Measurements from ENCODE around the gene SS18L1. TPM values are rescaled to one million over a fixed set of nuclear protein-coding genes. Genes with fewer than 3 reads are reported as not detected.

SS18L1 gene
- total RNA-seq, 4 donors from 2014 or later: 6.8 to 12.3 (median 11.1) TPM

DNA sequence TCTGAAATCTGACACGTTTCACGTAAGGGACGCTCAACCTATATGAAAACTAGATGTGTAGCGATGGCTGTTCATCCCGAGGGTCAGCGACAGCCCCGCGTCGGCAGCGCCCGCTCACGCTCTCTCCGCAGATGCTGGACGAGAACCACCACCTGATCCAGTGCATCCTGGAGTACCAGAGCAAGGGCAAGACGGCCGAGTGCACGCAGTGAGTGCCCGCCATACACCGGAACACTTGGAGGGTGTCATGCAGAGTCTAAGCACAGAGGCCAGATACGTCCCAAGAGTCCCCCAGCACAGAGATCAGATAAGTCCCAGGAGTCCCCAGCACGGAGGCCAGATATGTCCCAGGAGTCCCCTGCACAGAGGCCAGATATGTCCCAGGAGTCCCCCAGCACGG, 15.0 kb downstream of the SS18L1 start:
- H3K27ac ChIP-seq: no peak overlapping the region
- WGBS, 2 donors (ENCODE audit: low coverage in 1 of 2): 82 to 90% methylated on average over 3 to 13 of the region's 22 CpGs
- no peak for ATAC-seq
- H3K4me1 ChIP-seq: peaks cover 0 to 17% (median 0%) of the 10 kb centered on the region in 3 donors
- H3K36me3 ChIP-seq: peaks cover 0 to 76% of the 10 kb centered on the region in 2 donors
- TF ChIP-seq EP300 (IDR thresholded peaks at IDR 0.05): no peak
- TF ChIP-seq, protein P1, sequence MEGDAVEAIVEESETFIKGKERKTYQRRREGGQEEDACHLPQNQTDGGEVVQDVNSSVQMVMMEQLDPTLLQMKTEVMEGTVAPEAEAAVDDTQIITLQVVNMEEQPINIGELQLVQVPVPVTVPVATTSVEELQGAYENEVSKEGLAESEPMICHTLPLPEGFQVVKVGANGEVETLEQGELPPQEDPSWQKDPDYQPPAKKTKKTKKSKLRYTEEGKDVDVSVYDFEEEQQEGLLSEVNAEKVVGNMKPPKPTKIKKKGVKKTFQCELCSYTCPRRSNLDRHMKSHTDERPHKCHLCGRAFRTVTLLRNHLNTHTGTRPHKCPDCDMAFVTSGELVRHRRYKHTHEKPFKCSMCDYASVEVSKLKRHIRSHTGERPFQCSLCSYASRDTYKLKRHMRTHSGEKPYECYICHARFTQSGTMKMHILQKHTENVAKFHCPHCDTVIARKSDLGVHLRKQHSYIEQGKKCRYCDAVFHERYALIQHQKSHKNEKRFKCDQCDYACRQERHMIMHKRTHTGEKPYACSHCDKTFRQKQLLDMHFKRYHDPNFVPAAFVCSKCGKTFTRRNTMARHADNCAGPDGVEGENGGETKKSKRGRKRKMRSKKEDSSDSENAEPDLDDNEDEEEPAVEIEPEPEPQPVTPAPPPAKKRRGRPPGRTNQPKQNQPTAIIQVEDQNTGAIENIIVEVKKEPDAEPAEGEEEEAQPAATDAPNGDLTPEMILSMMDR (IDR thresholded peaks at IDR 0.05): no peak
- no peak for TF ChIP-seq POLR2A (IDR thresholded peaks at IDR 0.05)
- TF ChIP-seq POLR2AphosphoS5 (IDR thresholded peaks at IDR 0.05): no peak
- H3K27me3 ChIP-seq: no peaks in the 10 kb centered on the region
- no peak overlapping the region for H3K4me3 ChIP-seq
- no peaks in the 10 kb centered on the region for H3K9me3 ChIP-seq

DNA sequence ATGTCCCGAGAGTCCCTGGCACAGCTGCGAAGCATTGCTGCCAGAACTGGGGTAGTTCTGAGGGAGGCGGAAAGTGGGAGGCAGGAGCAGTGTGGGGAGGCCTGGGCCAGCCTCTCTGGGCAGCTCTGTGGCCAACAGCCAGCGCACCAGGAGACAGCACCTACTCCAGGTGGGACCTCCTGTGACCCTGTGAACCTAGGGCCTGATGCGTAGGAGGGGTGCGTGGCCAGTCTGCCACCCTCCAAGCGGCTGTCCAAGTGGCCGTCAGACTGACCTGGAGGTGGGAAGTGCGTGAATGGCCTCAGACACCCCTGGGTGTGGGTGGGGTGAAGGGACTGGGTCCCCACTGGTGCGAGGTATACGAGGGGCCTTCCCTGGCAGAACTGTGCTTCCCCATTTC, 15.5 kb downstream of the SS18L1 start:
- 79% methylated on average over 2 of the region's 11 CpGs; no CpG with 5 or more reads in 1 of the 2 donors for WGBS, 2 donors (ENCODE audit: low coverage in 1 of 2)

DNA sequence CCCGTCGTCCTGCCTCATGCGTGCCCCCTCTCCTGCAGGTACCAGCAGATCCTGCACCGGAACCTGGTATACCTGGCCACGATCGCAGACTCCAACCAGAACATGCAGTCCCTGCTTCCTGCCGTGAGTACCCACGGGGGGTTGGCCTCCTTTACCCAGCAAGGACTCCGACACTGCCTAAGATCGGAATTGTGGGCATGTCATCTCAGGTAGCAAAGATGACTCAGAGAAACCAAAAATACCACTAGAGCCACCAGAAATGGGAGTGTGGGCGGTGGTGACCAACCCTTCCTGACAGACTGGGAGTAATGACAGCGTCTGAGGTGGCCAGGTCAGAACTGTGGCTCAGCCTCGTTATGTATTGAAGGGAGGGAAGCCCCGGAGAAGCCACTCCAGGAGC, 16.3 kb downstream of the SS18L1 start:
- no peak overlapping the region for H3K4me3 ChIP-seq
- peaks cover 0 to 79% of the 10 kb centered on the region in 2 donors for H3K36me3 ChIP-seq
- no peak for ATAC-seq
- no peak for TF ChIP-seq POLR2A (IDR thresholded peaks at IDR 0.05)
- TF ChIP-seq EP300 (IDR thresholded peaks at IDR 0.05): no peak
- TF ChIP-seq POLR2AphosphoS5 (IDR thresholded peaks at IDR 0.05): no peak
- TF ChIP-seq, protein P1 (IDR thresholded peaks at IDR 0.05): no peak
- no peak overlapping the region for H3K27ac ChIP-seq
- WGBS, 2 donors (ENCODE audit: low coverage in 1 of 2): no CpG with 5 or more reads among the region's 14 CpGs
- H3K4me1 ChIP-seq: peaks cover 0 to 17% (median 0%) of the 10 kb centered on the region in 3 donors
- no peaks in the 10 kb centered on the region for H3K27me3 ChIP-seq
- no peaks in the 10 kb centered on the region for H3K9me3 ChIP-seq

More for the DNA sequence above, 15.5 kb downstream of the SS18L1 start:
- no peak overlapping the region for H3K27ac ChIP-seq
- no peak overlapping the region for H3K4me3 ChIP-seq
- TF ChIP-seq, protein P1 (IDR thresholded peaks at IDR 0.05): no peak
- TF ChIP-seq EP300 (IDR thresholded peaks at IDR 0.05) (no peak), POLR2A (IDR thresholded peaks at IDR 0.05) (no peak), POLR2AphosphoS5 (IDR thresholded peaks at IDR 0.05) (no peak)
- H3K27me3 ChIP-seq: no peaks in the 10 kb centered on the region
- ATAC-seq: no peak
- H3K4me1 ChIP-seq: peaks cover 0 to 17% (median 0%) of the 10 kb centered on the region in 3 donors
- no peaks in the 10 kb centered on the region for H3K9me3 ChIP-seq
- peaks cover 0 to 79% of the 10 kb centered on the region in 2 donors for H3K36me3 ChIP-seq

DNA sequence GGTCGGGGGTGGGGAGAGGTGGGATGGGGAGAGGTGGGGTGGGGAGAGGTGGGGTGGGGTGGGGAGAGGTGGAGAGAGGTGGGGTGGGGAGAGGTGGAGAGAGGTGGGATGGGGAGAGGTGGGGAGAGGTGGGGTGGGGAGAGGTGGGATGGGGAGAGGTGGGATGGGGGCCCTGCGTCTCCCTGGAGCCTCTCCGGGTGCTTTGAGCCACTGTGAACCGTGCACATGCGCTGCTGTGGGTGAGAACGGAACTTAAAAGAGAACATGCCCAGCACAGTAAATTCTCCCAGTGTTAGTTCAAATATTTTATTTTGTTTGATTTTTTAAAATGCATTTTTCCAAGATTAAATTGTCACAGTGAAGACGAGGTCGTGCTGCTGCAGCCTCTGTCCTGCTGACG, 16.7 kb downstream of the SS18L1 start:
- Histone ChIP-seq H3K4me1 (peaks cover 0 to 17% (median 0%) of the 10 kb centered on the region in 3 donors), H3K27me3 (no peaks in the 10 kb centered on the region), H3K27ac (no peak overlapping the region), H3K9me3 (no peaks in the 10 kb centered on the region), H3K4me3 (no peak overlapping the region), H3K36me3 (peaks cover 0 to 79% of the 10 kb centered on the region in 2 donors)
- no peak for ATAC-seq
- TF ChIP-seq, protein P1 (IDR thresholded peaks at IDR 0.05): no peak
- TF ChIP-seq EP300 (IDR thresholded peaks at IDR 0.05) (no peak), POLR2A (IDR thresholded peaks at IDR 0.05) (no peak), POLR2AphosphoS5 (IDR thresholded peaks at IDR 0.05) (no peak)
- 85 to 93% methylated on average over 5 to 8 of the region's 9 CpGs for WGBS, 2 donors (ENCODE audit: low coverage in 1 of 2)

DNA sequence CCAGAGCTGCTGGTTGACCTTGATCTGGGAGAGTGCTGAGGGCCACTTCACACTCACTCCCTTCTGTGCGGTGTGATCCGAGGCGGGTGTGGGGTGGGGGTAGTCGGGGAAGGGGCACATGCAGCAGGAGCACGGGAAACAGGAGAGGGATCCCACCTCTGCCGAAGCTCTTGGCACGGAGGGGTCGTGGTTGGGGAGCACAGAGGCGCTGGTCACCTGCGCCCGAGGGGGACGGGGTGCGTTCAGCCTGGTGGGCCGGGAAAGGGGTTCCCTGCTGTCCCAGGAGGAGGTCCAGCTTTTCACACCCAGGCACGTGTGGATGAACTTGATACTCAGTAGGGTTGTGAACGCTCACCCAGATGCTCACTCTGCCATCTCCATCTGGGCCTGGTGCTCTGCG, 17.3 kb downstream of the SS18L1 start:
- H3K36me3 ChIP-seq: peaks cover 0 to 79% of the 10 kb centered on the region in 2 donors
- no peak overlapping the region for H3K27ac ChIP-seq
- no peak for ATAC-seq
- no peaks in the 10 kb centered on the region for H3K9me3 ChIP-seq
- H3K27me3 ChIP-seq: no peaks in the 10 kb centered on the region
- H3K4me1 ChIP-seq: peaks cover 0 to 17% (median 0%) of the 10 kb centered on the region in 3 donors
- H3K4me3 ChIP-seq: no peak overlapping the region
- WGBS, 2 donors (ENCODE audit: low coverage in 1 of 2): 92 to 93% methylated on average over 2 to 3 of the region's 17 CpGs
- no peak for TF ChIP-seq POLR2AphosphoS5 (IDR thresholded peaks at IDR 0.05)
- TF ChIP-seq EP300 (IDR thresholded peaks at IDR 0.05): no peak
- TF ChIP-seq, protein P1 (IDR thresholded peaks at IDR 0.05): no peak
- TF ChIP-seq POLR2A (IDR thresholded peaks at IDR 0.05): no peak
